Lung (tissue), 12 donors: Measurements from ENCODE around the gene CHRNE. TPM values are rescaled to one million over a fixed set of nuclear protein-coding genes. Genes with fewer than 3 reads are reported as not detected.

Source experiments
- ATAC-seq: fragments of 200-7000 bp; cut with Tn5 transposase; one replicate; pipeline ENCODE4 v1.9.1; 2020; ENCODE audit warnings: moderate number of reproducible peaks; ENCODE audit not compliant: insufficient read depth, low FRiP score
- DNase-seq, 3 donors: peaks; one replicate each; pipeline ENCODE4 v3.0.0-alpha.2; 2013 to 2017
- H3K27ac ChIP-seq, 2 donors: one replicate each; pipeline ENCODE4 v1.5.1; 2013; ENCODE audit warnings: mild to moderate bottlenecking in 2 of 2, moderate library complexity in 2 of 2, control low read depth in 1 of 2, inconsistent platforms in 1 of 2, low read depth in 1 of 2, low read length in 1 of 2
- H3K27me3 ChIP-seq, 3 donors: one replicate each; pipeline ENCODE4 v1.5.1; 2013; ENCODE audit warnings: low read length in 2 of 3; ENCODE audit not compliant: control insufficient read depth in 3 of 3, insufficient read depth in 3 of 3
- H3K36me3 ChIP-seq, 4 donors: one replicate each; pipeline ENCODE4 v1.5.1; 2013; ENCODE audit warnings: low read length in 4 of 4, mild to moderate bottlenecking in 1 of 4, moderate library complexity in 1 of 4; ENCODE audit not compliant: control insufficient read depth in 4 of 4, insufficient read depth in 4 of 4
- H3K4me1 ChIP-seq, 5 donors: one replicate each; pipeline ENCODE4 v1.5.1; 2013; ENCODE audit warnings: low read length in 5 of 5, mild to moderate bottlenecking in 2 of 5, moderate library complexity in 1 of 5; ENCODE audit not compliant: control insufficient read depth in 5 of 5, insufficient read depth in 5 of 5
- H3K4me3 ChIP-seq: one replicate; pipeline ENCODE4 v1.5.1; 2013; ENCODE audit warnings: mild to moderate bottlenecking, control low read depth, moderate library complexity
- H3K9ac ChIP-seq, 2 donors: one replicate each; pipeline ENCODE4 v1.5.1; 2013; ENCODE audit warnings: low read length in 2 of 2, control low read depth in 1 of 2; ENCODE audit not compliant: insufficient read depth in 1 of 2
- H3K9me3 ChIP-seq, 4 donors: one replicate each; pipeline ENCODE4 v1.5.1; 2013; ENCODE audit warnings: low read length in 3 of 4, mild to moderate bottlenecking in 1 of 4, moderate library complexity in 1 of 4; ENCODE audit not compliant: control insufficient read depth in 4 of 4, insufficient read depth in 3 of 4
- WGBS, 2 donors: extraction: QIAGEN DNeasy Blood & Tissue Kit; methylation state at CpG; one replicate each; pipeline ENCODE4 v1.1.7; 2013; 5-methylcytosine and 5-hydroxymethylcytosine counted together
- polyA plus RNA-seq, 2 donors: library from polyadenylated mRNA; stranded (reverse); fragments of 200-250 nt; gene quantifications; one replicate each; pipeline ENCODE4 v1.2.1, GENCODE V29; 2013
- total RNA-seq, 2 donors: library from RNA; depleted of rRNA in 1 of 2; stranded (reverse); fragments of >200 nt in 1 of 2; gene quantifications; one replicate each; pipeline ENCODE4 v1.2.1, GENCODE V29; 2014 to 2021
- TF ChIP-seq, protein P1 (sequence below): IDR thresholded peaks from 2 replicates; pipeline ENCODE4 v1.5.1; 2012; ENCODE audit warnings: mild to moderate bottlenecking; ENCODE audit errors: control extremely low read depth, extremely low read depth
- donor health status: control.
- donor health status: control.
- donor health status: Bipolar disorder and iron deficiency.
- donor health status: healthy.
- donor health status: DM: yes; HTN: yes; CAD: no.

The CHRNE gene
- total and polyA plus RNA-seq, 4 donors = 0.61 to 2.3 (median 1.00) TPM

DNA sequence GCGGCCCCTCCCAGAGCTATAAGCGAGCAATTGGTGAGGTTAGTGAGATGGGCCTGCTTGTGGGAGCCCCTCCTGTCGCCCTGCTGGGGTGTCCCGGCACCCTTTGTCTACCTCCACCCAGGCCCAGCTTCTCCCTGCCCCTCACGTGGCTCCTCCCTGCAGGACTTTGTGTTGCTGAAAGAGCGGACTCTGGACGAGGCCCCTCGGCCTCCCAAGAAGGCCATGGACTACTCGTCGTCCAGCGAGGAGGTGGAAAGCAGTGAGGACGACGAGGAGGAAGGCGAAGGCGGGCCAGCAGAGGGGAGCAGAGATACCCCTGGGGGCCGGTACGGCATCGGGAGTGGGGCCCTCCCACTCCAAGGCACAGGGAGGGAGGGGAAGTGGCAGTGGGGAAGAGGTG is 9.6 kb downstream of the CHRNE start:
- DNase-seq (no peak), ATAC-seq (no peak)
- WGBS, 2 donors = 86 to 89% methylated on average over 18 of the region's 18 CpGs
- no peaks in the 10 kb centered on the region for H3K9me3 ChIP-seq
- no peak overlapping the region for H3K27ac ChIP-seq
- no peak overlapping the region for H3K4me3 ChIP-seq
- H3K36me3 ChIP-seq = peaks cover 7 to 80% (median 39%) of the 10 kb centered on the region in 4 donors
- TF ChIP-seq, protein P1, sequence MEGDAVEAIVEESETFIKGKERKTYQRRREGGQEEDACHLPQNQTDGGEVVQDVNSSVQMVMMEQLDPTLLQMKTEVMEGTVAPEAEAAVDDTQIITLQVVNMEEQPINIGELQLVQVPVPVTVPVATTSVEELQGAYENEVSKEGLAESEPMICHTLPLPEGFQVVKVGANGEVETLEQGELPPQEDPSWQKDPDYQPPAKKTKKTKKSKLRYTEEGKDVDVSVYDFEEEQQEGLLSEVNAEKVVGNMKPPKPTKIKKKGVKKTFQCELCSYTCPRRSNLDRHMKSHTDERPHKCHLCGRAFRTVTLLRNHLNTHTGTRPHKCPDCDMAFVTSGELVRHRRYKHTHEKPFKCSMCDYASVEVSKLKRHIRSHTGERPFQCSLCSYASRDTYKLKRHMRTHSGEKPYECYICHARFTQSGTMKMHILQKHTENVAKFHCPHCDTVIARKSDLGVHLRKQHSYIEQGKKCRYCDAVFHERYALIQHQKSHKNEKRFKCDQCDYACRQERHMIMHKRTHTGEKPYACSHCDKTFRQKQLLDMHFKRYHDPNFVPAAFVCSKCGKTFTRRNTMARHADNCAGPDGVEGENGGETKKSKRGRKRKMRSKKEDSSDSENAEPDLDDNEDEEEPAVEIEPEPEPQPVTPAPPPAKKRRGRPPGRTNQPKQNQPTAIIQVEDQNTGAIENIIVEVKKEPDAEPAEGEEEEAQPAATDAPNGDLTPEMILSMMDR = no peak
- H3K9ac ChIP-seq = no peak overlapping the region
- peaks cover 0 to 4% (median 0%) of the 10 kb centered on the region in 3 donors for H3K27me3 ChIP-seq
- no peaks in the 10 kb centered on the region for H3K4me1 ChIP-seq

DNA sequence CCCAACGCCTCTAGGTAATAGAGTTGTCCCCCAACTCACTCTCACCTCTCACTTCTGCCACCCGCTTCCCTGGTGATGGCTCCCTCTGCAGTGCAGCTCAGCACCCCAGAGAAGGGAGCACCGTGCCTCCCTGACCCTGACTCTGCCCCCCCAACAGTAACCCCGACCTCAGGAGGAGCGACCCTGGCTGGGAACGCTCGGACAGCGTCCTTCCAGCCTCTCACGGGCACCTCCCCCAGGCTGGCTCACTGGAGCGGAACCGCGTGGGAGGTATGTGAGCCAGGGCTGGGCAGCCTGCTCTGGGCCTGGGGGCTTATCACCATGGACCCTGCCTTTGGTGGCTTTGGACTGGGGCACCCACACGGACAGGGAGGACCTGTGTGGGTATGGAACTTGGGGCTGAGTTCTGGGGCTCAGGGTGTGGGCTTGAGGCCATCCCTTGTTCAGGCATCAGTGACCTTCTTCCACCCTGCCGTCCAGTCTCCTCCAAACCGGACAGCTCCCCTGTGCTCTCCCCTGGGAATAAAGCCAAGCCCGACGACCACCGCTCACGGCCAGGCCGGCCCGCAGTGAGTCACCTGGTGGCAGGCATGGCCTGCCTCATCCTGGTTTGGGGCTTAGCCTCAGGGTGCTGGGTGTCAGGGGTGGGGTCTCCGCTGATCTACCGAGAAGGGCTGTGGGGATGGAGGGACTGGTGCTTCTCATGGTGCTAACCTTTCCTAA is 10.2 kb downstream of the CHRNE start:
- Histone ChIP-seq H3K36me3 (peaks cover 7 to 81% (median 39%) of the 10 kb centered on the region in 4 donors), H3K9me3 (no peaks in the 10 kb centered on the region), H3K4me1 (no peaks in the 10 kb centered on the region), H3K4me3 (no peak overlapping the region), H3K27ac (no peak overlapping the region), H3K9ac (no peak overlapping the region), H3K27me3 (peaks cover 0 to 4% (median 0%) of the 10 kb centered on the region in 3 donors)
- ATAC-seq (no peak), DNase-seq (no peak)
- TF ChIP-seq, protein P1 = no peak
- WGBS, 2 donors = 90 to 93% methylated on average over 23 of the region's 23 CpGs

DNA sequence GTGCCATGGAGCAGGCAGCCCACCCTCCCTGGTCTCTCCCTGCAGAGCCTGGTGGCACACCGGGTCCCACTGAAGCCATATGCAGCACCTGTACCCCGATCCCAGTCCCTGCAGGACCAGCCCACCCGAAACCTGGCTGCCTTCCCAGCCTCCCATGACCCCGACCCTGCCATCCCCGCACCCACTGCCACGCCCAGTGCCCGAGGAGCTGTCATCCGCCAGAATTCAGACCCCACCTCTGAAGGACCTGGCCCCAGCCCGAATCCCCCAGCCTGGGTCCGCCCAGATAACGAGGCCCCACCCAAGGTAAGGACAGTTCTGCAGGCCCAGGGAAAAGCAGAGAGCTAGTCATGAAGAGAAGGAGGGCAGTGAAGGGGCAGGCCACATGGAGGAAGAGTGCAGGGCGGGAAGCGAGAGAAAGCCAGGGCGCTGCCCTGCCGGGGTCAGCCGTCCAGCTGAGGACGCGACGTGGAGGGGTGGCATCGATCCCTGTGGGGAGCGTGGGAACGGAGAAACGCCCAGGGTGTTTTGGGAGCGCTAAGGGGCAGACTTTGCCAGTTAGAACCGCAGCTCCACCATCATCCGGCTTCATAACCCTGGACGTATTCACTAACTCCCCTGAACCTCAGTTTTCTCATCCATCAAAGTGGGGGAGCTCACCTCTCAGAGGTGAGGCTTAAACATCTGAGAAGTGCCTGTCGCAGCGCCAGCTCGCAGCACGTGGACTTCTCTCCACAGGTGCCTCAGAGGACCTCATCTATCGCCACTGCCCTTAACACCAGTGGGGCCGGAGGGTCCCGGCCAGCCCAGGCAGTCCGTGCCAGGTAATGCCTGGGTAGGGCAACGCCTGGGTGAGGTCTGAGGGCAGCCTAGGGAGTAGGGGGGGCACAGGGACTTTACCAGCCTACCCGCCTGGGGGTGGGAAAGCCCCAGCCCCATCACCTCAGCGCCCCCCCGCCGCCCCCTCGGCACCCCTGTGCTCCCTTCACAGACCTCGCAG is 11.2 kb downstream of the CHRNE start:
- peaks cover 7 to 83% (median 39%) of the 10 kb centered on the region in 4 donors for H3K36me3 ChIP-seq
- H3K9me3 ChIP-seq = no peaks in the 10 kb centered on the region
- TF ChIP-seq, protein P1 = no peak
- ATAC-seq (no peak), DNase-seq (no peak)
- H3K4me1 ChIP-seq = no peaks in the 10 kb centered on the region
- no peaks in the 10 kb centered on the region for H3K27me3 ChIP-seq
- no peak overlapping the region for H3K9ac ChIP-seq
- no peak overlapping the region for H3K27ac ChIP-seq
- no peak overlapping the region for H3K4me3 ChIP-seq
- WGBS, 2 donors = 92 to 96% methylated on average over 41 to 42 of the region's 42 CpGs
